GM12874 (cell line): ENCODE measurements around the gene RHOG.

Experiments used
- CTCF ChIP-seq: IDR thresholded peaks from 2 replicates; pipeline ENCODE4 v1.5.1; 2011; ENCODE audit warnings: low read depth, mild to moderate bottlenecking, control low read depth, low read length, moderate library complexity; ENCODE audit not compliant: insufficient read depth

RHOG gene

GRCh38 chr11:3831378-3832239, 9.2 kb downstream of the RHOG start:
- TF ChIP-seq CTCF, result no peak

- no peak for TF ChIP-seq CTCF
Measured at GRCh38 chr11:3830730-3831129, 10.0 kb downstream of the RHOG start.

- no peak for TF ChIP-seq CTCF
Measured at GRCh38 chr11:3830088-3830487, 10.7 kb downstream of the RHOG start.

GRCh38 chr11:3827434-3828186, 13.1 kb downstream of the RHOG start:
- no peak for TF ChIP-seq CTCF

GRCh38 chr11:3826721-3827120, 14.0 kb downstream of the RHOG start:
- TF ChIP-seq CTCF, result no peak

- TF ChIP-seq CTCF, result no peak
Measured at GRCh38 chr11:3825473-3826154, 15.1 kb downstream of the RHOG start.
